WI38 (cell line): ENCODE measurements around the gene HYDIN.

Experiments used
- H3K4me3 ChIP-seq: 2 replicates; pipeline ENCODE4 v1.5.1; 2011; ENCODE audit warnings: low read depth, mild to moderate bottlenecking, control low read depth, low read length
- TF ChIP-seq, protein P1 (sequence below): IDR thresholded peaks from 2 replicates; pipeline ENCODE4 v1.5.1; 2012; ENCODE audit warnings: low read depth, mild to moderate bottlenecking, control low read depth, low read length

Gene HYDIN

DNA sequence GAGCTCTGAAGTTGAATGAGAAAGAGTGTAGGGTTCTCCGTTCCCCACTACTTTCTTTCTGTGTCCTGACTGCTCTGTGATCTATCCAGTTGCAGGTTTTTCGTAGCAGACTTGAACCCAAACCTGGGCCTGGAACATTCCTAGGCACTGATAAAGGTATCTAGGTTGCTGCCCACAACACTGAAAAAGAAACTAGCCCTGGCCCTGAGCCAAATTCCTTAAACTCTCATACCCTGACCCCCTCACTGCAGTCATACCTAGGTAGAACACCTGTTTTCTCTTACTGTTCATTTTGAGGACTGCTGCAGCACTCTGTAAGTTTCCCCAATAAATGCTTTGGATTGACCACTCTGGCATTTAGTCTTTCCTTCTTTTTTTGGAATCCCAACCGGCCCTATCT lies 5.4 kb downstream of the HYDIN start:
- TF ChIP-seq, protein P1, sequence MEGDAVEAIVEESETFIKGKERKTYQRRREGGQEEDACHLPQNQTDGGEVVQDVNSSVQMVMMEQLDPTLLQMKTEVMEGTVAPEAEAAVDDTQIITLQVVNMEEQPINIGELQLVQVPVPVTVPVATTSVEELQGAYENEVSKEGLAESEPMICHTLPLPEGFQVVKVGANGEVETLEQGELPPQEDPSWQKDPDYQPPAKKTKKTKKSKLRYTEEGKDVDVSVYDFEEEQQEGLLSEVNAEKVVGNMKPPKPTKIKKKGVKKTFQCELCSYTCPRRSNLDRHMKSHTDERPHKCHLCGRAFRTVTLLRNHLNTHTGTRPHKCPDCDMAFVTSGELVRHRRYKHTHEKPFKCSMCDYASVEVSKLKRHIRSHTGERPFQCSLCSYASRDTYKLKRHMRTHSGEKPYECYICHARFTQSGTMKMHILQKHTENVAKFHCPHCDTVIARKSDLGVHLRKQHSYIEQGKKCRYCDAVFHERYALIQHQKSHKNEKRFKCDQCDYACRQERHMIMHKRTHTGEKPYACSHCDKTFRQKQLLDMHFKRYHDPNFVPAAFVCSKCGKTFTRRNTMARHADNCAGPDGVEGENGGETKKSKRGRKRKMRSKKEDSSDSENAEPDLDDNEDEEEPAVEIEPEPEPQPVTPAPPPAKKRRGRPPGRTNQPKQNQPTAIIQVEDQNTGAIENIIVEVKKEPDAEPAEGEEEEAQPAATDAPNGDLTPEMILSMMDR: no peak
- no peak overlapping the region for H3K4me3 ChIP-seq

DNA sequence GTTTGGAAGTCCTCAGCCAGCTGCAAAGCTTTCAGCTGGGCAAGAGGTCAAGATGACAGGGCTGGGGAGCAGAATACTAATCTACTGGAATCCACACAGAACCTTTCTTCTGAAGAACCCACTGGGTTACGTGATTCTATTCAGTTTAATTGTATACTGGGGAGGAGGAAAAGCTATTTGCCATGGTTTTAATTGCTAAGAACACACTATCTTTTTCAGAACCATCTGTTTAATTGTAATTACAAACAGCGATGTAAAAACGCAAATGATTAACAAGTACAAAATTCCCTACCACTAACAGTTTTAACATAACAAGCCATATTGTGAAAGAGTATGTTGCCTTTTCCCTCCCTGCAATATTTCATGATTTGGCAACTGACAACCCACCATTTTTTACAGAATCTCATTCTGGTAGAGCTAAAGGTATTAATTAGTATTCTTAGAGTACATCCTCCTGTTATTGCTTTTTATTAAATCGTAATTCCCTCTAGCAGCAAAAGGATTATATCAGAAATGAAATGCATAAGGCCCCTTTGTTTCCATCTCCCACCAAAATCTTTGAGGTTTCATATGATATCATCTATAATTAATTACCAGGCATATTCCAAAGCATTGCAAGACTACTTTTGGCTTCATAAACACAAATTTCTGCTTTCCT lies 12.1 kb downstream of the HYDIN start:
- TF ChIP-seq, protein P1: no peak

GRCh38 chr16:71217506-71217905 lies 13.0 kb downstream of the HYDIN start:
- no peak overlapping the region for H3K4me3 ChIP-seq
- TF ChIP-seq, protein P1: no peak

More for the DNA sequence above, 12.1 kb downstream of the HYDIN start:
- H3K4me3 ChIP-seq: no peak overlapping the region

GRCh38 chr16:71216714-71217113 lies 13.8 kb downstream of the HYDIN start:
- H3K4me3 ChIP-seq: no peak overlapping the region
- TF ChIP-seq, protein P1: no peak

DNA sequence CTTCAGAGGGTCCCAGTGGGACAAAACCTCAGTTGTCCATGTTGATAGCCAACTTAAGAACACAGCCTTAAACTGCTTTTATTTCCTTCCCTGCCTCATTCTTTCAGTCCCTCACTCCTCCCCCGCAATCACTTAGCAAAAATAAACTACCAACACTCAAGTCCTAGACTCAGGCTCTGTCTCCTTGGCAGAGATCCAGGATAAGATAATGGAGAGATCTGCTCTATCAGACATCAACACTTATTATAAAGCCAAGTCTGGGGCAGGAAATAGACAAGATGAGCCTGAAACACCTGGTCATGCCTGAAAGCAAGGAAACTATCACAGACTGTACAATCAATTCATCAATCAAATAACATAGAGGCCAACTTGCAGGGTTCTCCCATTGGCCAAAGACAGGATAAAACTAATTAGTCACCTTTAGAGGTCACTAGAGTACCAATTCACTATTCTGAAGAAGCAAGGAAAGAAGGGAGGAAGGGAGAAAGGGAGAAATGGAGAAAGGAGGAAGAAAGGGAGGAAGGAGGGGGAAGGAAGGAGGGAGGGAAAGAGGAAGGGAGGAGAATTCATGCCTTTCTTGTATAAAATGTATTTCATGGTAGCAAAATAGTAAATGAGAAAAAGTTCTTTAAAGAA lies 15.7 kb downstream of the HYDIN start:
- no peak overlapping the region for H3K4me3 ChIP-seq
- TF ChIP-seq, protein P1: no peak

DNA sequence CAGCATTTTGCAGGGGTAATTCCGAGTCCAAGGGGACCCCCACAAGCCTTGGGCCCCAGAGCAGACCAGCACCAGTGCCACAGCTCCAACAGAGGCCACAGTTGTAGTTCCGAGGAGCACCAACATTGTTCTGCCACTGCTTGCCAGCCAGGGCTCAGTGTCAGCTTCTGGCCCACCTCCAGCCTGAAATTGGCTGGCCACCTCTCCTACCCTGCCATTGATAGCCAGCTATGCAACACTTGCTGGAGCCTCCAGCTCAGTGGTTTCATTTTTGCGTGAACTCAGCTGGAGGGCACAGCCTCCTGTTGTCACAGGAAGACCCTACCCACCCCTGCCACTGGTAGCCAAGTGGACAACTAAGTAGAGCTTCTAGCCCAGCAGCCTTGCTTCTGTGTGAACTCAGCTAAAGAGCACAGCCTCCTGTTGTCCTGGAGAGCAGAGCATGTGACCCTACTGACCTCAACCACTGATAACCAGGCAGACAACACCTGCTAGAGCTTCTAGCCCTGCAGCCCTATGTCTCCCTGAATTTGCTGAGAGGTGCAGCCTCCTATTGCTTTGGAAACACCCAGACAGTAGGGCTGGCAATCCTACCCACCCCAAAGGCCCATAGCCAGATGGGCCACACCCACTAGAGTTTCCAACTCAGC lies 24.9 kb downstream of the HYDIN start:
- no peak overlapping the region for H3K4me3 ChIP-seq
- TF ChIP-seq, protein P1: no peak

DNA sequence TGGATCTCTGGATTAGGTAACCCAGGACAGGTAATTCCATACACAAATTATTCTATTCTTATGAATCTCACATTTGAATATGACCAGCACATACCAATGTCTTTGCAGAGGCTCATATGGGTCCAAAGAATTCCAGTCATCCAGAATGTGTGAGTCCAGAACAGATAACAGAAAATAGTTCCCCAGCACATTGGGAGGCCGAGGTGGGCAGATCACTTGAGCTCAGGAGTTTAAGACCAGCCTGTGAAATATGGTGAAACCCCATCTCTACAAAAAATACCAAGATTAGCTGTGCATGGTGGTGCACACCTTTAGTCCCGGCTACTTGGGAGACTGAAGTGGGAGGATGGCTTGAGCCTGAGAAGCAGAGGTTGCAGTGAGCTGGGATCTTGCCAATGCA lies 26.9 kb downstream of the HYDIN start:
- TF ChIP-seq, protein P1: no peak

More for the DNA sequence above, 26.9 kb downstream of the HYDIN start:
- H3K4me3 ChIP-seq: no peak overlapping the region
